Right lobe of liver (tissue), 4 donors: Measurements from ENCODE around the gene CRX.
"Not testable (repeated sequence)": the region's sequence is repeated elsewhere in the genome, so short reads cannot be mapped to it uniquely, and the experiment has no call there.

Source experiments
- POLR2A ChIP-seq: fragments of 450-650 bp; IDR thresholded peaks from one replicate; pipeline ENCODE4 v1.6.1; 2017; ENCODE audit warnings: antibody characterized with exemption, mild to moderate bottlenecking
- TF ChIP-seq, protein P1 (sequence below), 4 donors: fragments of 200-600 bp in 3 of 4; fragments of 450-650 bp in 1 of 4; IDR thresholded peaks; one replicate each; pipeline versions ENCODE4 v1.5.1 to v1.8.0; 2016 to 2022; ENCODE audit warnings: antibody characterized with exemption in 4 of 4, mild to moderate bottlenecking in 2 of 4
- donor health status: DM: no; HTN: no; CAD: no.
- donor health status: DM: no; HTN: no; CAD: no.
- donor health status: DM: no; HTN: yes; CAD: no.

DNA sequence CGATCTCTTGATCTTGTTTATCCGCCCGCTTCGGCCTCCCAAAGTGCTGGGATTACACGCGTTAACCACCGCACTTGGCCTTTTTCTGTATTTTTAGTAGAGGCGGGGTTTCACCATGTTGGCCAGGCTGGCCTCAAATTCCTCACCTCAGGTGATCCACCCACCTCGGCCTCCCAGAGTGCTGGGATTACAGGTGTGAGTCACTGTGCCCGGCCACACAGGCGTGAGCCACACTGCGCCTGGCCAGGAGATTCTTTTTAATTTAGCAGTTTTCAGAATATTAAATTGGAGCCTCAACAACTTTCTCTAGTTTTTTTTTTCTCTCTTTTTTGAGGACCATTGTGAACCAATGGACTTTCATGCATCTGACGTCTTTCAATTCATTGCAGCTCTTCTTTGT, 31.9 kb upstream of the CRX start:
- TF ChIP-seq POLR2A = not testable (repeated sequence)
- TF ChIP-seq, protein P1, sequence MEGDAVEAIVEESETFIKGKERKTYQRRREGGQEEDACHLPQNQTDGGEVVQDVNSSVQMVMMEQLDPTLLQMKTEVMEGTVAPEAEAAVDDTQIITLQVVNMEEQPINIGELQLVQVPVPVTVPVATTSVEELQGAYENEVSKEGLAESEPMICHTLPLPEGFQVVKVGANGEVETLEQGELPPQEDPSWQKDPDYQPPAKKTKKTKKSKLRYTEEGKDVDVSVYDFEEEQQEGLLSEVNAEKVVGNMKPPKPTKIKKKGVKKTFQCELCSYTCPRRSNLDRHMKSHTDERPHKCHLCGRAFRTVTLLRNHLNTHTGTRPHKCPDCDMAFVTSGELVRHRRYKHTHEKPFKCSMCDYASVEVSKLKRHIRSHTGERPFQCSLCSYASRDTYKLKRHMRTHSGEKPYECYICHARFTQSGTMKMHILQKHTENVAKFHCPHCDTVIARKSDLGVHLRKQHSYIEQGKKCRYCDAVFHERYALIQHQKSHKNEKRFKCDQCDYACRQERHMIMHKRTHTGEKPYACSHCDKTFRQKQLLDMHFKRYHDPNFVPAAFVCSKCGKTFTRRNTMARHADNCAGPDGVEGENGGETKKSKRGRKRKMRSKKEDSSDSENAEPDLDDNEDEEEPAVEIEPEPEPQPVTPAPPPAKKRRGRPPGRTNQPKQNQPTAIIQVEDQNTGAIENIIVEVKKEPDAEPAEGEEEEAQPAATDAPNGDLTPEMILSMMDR (IDR thresholded peaks at IDR 0.05) = not testable (repeated sequence)
